Rectal smooth muscle tissue (tissue), 1 donor: ENCODE results near the gene OSCAR.

Source experiments
- H3K27ac ChIP-seq: one replicate; pipeline ENCODE4 v1.7.0; 2013; ENCODE audit warnings: low read depth, low read length, inconsistent platforms
- H3K27me3 ChIP-seq: one replicate; pipeline ENCODE4 v1.7.0; 2013; ENCODE audit warnings: low read length; ENCODE audit not compliant: control insufficient read depth, insufficient read depth
- H3K36me3 ChIP-seq: one replicate; pipeline ENCODE4 v1.7.0; 2013; ENCODE audit warnings: low read length; ENCODE audit not compliant: control insufficient read depth, insufficient read depth
- H3K4me1 ChIP-seq: one replicate; pipeline ENCODE4 v1.7.0; 2013; ENCODE audit warnings: low read length; ENCODE audit not compliant: control insufficient read depth, insufficient read depth
- H3K4me3 ChIP-seq: one replicate; pipeline ENCODE4 v1.7.0; 2013; ENCODE audit warnings: low read length
- H3K9ac ChIP-seq: one replicate; pipeline ENCODE4 v1.7.0; 2013; ENCODE audit warnings: low read length

Gene OSCAR

DNA sequence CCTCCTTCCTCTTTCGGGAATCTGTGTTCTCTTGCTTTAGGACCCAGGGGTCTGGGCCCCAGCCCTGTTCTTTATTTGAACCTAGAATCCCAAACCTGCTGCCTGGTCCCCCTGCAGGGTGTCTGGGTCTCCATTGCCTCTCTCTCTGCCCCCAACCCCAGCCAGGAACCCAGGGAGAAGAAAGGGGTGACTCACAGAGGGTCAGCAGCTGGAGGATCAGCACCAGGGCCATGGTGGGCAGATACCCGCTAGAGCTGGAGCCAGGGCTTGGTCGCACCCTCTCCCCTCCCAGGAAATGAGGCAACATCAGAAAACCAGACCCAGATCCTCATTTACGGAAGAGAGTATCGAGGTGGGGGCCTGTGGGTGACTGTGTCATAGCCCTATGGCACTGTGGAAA is at the start of gene OSCAR:
Gene OSCAR (minus strand): TSS at position 243 of the 400 bp plus-strand sequence. CDS start 11 bp downstream, at position 232.
- H3K36me3 ChIP-seq: peaks cover under 1% of the 10 kb centered on the region
- no peak within 1 kb of the TSS for H3K4me3 ChIP-seq
- no peak within 1 kb of the TSS for H3K27ac ChIP-seq
- peaks cover 4% of the 10 kb centered on the region for H3K4me1 ChIP-seq
- H3K27me3 ChIP-seq: peaks cover 7% of the 10 kb centered on the region
- H3K9ac ChIP-seq: no peak within 1 kb of the TSS

DNA sequence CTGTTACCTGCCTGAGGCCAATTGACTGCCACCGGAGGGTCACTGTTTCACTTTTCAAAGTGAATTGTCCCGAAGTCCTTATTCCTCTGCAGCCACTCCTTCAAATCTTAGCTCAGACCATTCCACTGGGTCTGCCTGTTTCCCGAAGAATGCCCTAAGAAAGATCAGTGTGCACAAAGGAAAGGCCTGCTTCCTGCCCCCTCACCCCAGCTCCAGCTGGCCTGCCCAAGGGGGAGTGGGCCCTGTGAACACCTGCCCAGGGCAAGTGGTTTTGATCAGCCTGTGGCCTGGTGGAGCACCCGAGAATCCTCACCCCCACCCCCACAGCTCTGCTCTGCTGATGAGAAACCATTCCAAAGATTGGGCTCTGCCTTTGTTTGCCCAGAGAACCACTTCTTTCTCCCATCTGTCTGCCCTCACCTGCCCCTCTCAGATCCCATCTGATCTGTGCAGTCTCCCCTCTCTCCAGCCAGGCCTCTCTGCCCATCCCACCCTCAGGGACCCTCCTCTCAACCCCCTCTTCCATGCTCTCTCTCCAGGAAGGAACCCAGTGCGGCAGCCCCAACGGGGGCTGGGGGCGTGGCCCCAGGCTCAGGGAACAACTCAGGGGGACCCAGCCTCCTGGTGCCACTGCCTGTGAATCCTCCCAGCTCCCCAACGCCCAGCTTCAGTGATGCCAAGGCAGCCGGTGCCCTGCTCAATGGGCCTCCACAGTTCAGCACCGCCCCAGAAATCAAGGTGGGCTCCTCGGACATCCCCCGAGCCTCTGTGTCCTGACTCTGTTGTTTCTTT is 48.6 kb upstream of the OSCAR start:
- Histone ChIP-seq H3K27ac (no peak overlapping the region), H3K36me3 (peaks cover 68% of the 10 kb centered on the region), H3K4me1 (no peaks in the 10 kb centered on the region), H3K4me3 (no peak overlapping the region), H3K27me3 (no peaks in the 10 kb centered on the region), H3K9ac (no peak overlapping the region)

GRCh38 chr19:54148158-54148557 is 47.6 kb upstream of the OSCAR start:
- Histone ChIP-seq H3K36me3 (peaks cover 72% of the 10 kb centered on the region), H3K4me1 (no peaks in the 10 kb centered on the region), H3K27me3 (no peaks in the 10 kb centered on the region), H3K9ac (no peak overlapping the region), H3K27ac (no peak overlapping the region), H3K4me3 (no peak overlapping the region)

- H3K27me3 ChIP-seq: no peaks in the 10 kb centered on the region
- no peak overlapping the region for H3K4me3 ChIP-seq
- peaks cover 76% of the 10 kb centered on the region for H3K36me3 ChIP-seq
- no peaks in the 10 kb centered on the region for H3K4me1 ChIP-seq
- no peak overlapping the region for H3K9ac ChIP-seq
- H3K27ac ChIP-seq: no peak overlapping the region
Measured at GRCh38 chr19:54147676-54148075, 47.1 kb upstream of the OSCAR start.

DNA sequence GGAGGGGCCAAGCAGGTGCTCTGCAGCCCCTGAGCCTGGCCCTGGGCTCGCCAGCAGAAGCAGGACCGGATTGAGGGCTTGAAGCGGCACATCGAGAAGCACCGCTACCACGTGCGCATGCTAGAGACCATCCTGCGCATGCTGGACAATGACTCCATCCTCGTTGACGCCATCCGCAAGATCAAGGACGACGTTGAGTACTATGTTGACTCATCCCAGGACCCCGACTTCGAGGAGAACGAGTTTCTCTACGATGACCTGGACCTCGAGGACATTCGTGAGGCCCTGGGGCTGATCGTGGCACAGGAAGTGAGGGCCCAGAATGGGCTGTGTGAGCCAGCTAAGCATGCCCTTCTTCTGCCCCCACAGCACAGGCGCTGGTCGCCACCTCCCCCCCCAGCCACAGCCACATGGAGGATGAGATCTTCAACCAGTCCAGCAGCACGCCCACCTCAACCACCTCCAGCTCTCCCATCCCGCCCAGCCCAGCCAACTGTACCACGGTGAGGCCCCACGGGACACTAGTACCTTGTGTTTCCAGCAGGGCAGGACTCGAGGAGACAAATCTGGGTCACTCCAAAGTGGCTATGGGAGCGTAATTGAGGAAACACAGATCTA is 45.0 kb upstream of the OSCAR start:
- no peak overlapping the region for H3K4me3 ChIP-seq
- H3K27ac ChIP-seq: no peak overlapping the region
- H3K27me3 ChIP-seq: no peaks in the 10 kb centered on the region
- H3K36me3 ChIP-seq: peaks cover 64% of the 10 kb centered on the region
- no peaks in the 10 kb centered on the region for H3K4me1 ChIP-seq
- no peak overlapping the region for H3K9ac ChIP-seq

- H3K9ac ChIP-seq: no peak overlapping the region
- H3K36me3 ChIP-seq: peaks cover 41% of the 10 kb centered on the region
- no peaks in the 10 kb centered on the region for H3K27me3 ChIP-seq
- no peak overlapping the region for H3K4me3 ChIP-seq
- H3K27ac ChIP-seq: no peak overlapping the region
- peaks cover 4% of the 10 kb centered on the region for H3K4me1 ChIP-seq
Measured at GRCh38 chr19:54142166-54142780, 41.7 kb upstream of the OSCAR start.

DNA sequence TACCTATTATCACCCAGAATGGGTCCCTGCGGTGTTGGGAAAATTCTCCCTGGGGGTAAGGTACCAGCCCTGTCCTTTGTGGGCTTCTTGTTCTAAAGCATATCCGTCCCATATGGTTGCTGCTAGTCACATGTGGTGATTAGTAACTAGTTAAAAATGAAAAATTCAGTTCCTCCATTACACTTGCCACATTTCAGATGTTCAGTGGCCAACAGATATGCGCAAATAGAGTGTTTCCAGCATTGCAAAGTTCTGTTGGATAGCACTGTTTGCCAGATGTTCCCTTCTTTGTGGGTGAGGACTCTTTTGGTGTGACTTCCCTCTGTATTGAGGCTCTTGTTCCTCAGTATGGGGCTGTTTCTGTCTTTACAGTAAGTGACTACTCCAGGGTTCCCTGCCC is 40.8 kb upstream of the OSCAR start:
- Histone ChIP-seq H3K4me1 (peaks cover 4% of the 10 kb centered on the region), H3K4me3 (no peak overlapping the region), H3K9ac (no peak overlapping the region), H3K27me3 (no peaks in the 10 kb centered on the region), H3K27ac (no peak overlapping the region), H3K36me3 (peaks cover 32% of the 10 kb centered on the region)

GRCh38 chr19:54138489-54139256 is 38.1 kb upstream of the OSCAR start:
- Histone ChIP-seq H3K9ac (no peak overlapping the region), H3K27me3 (no peaks in the 10 kb centered on the region), H3K27ac (no peak overlapping the region), H3K36me3 (peaks cover 12% of the 10 kb centered on the region), H3K4me3 (peak overlapping the region; percentile 76), H3K4me1 (peaks cover 10% of the 10 kb centered on the region)

GRCh38 chr19:54137699-54138488 is 37.3 kb upstream of the OSCAR start, which contains the start of gene CNOT3:
TSS of gene CNOT3 (plus strand) at chr19:54137762. CDS start at chr19:54142979, 5,217 bp downstream.
- no peaks in the 10 kb centered on the region for H3K27me3 ChIP-seq
- H3K4me3 ChIP-seq: peak within 1 kb of the TSS; percentile 76

GRCh38 chr19:54136864-54137698 is 36.5 kb upstream of the OSCAR start:
- H3K27me3 ChIP-seq: no peaks in the 10 kb centered on the region
- H3K4me1 ChIP-seq: peaks cover 10% of the 10 kb centered on the region
- peak overlapping the region; percentile 92 for H3K27ac ChIP-seq
- H3K9ac ChIP-seq: peak overlapping the region; percentile 25
- no peaks in the 10 kb centered on the region for H3K36me3 ChIP-seq
- peak overlapping the region; percentile 67 for H3K4me3 ChIP-seq

More at GRCh38 chr19:54137699-54138488, 37.3 kb upstream of the OSCAR start, which contains the start of gene CNOT3:
- H3K36me3 ChIP-seq: peaks cover 6% of the 10 kb centered on the region
- peaks cover 10% of the 10 kb centered on the region for H3K4me1 ChIP-seq
- peak within 1 kb of the TSS; percentile 73 for H3K9ac ChIP-seq
- H3K27ac ChIP-seq: peak within 1 kb of the TSS; percentile 92
